GM21381 (cell line): ENCODE data around the gene PRIM1.
"Not testable (repeated sequence)": the region's sequence is repeated elsewhere in the genome, so short reads cannot be mapped to it uniquely, and the experiment has no call there.

Source experiments
- ATAC-seq: cut with Tn5 transposase; IDR thresholded peaks from one replicate; pipeline ENCODE4 v1.9.1; 2021; ENCODE audit warnings: mild to moderate bottlenecking, moderate library complexity; ENCODE audit not compliant: unreplicated experiment

PRIM1 gene

DNA sequence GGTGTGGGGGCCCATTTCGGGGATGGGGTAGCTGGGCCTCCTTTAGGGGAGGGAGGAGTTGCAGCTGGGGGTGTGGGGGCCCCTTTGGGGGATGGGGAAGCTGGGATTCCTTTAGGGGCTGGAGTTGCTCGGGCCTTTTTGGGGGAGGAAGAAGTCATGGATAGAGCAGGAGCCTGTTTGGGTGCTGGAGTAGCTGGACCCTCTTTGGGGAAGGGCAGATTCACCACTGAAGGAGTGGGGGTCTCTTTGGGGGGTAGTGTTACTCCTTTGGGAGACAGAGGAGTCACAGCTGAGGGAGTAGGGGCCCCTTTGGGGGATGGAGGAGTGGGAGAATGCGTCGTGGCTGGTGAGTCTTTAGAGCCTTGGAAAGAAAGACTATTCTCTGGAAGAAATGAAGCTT, 33.5 kb downstream of the PRIM1 start:
- ATAC-seq, result no peak

- no peak for ATAC-seq
Observed at GRCh38 chr12:56718149-56718548, 34.0 kb downstream of the PRIM1 start.

DNA sequence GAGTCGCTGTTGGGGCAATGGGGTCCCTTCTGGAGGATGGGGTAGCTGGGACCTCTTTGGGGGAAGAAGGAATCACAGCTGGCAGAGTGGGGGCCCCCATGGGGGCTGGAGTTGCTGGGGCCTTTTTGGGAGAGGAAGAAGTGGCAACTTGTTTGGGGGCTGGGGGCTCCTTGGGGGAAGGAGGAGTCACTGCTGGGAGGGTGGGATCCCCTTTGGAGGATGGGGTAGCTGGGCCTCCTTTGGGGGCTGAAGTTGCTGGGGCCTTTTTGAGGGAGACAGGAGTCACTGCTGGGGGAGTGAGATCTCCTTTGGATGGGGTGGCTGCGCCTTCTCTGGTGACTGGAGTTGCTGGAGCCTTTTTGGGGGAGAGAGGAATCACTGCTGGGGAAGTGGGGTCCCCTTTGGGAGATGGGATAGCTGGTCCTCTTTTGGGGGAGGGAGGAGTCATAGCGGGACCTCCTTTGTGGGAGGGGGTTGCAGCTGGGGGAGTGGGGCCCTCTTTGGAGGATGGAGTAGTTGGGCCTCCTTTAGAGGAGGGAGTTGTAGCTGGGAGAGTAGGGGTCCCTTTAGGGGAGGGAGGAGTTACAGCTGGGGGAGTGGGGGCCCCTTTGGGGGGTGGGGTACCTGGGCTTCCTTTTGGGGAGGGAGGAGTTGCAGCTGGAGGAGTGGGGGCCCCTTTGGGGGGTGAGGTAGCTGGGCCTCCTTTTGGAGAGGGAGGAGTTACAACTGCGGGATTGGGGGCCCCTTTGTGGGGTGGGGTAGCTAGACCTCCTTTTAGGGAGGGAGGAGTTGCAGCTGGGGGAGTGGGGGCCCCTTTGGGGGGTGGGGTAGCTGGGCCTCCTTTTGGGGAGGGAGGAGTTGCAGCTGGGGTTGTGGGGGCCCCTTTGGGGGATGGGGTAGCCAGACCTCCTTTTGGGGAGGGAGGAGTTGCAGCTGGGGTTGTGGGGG, 34.9 kb downstream of the PRIM1 start:
- ATAC-seq, result no peak

DNA sequence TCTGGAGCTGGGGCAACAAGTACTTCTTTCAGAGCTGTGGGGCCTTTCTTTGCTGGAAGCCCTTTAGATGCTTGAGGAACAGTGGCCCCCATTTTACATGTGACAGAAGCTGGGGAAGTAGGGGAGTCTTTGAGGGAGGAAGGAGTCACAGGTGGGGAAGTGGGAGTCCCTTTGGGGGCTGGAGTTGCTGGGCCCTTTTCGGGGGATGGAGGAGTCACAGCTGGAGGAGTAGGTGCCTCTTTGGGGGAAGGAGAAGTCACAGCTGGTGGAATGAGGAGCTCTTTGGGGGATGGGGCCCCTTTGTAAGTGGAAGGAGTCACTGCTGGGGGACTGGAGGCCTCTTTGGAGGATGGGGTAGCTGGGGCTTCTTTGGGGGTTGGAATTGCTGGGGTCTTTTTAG, 35.7 kb downstream of the PRIM1 start:
- ATAC-seq, result no peak

DNA sequence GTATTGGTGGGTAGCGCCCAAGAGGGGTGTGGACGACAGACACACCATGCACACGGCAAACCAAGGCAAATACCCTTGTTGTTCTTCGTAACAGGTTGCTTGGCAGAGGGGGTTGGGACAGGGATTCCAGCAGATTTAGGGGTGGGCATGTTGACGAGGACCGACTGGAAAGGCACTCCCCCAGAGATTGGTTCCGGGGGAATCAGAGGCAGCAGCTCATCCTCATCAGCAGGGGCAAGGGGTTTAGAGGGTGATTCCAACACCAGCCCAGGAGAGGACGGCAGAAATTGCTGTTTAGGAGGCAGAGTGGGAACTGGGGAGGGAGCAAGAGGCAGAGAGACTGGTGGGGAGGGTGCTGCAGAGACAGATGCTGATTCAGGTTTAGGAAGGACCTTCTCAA, 36.3 kb downstream of the PRIM1 start:
- ATAC-seq, result no peak

- ATAC-seq, result no peak
Observed at GRCh38 chr12:56714431-56714929, 37.6 kb downstream of the PRIM1 start.

- no peak for ATAC-seq
Observed at GRCh38 chr12:56713345-56713744, 38.8 kb downstream of the PRIM1 start.

- ATAC-seq, result no peak
Observed at GRCh38 chr12:56709759-56710376, 42.3 kb downstream of the PRIM1 start.

DNA sequence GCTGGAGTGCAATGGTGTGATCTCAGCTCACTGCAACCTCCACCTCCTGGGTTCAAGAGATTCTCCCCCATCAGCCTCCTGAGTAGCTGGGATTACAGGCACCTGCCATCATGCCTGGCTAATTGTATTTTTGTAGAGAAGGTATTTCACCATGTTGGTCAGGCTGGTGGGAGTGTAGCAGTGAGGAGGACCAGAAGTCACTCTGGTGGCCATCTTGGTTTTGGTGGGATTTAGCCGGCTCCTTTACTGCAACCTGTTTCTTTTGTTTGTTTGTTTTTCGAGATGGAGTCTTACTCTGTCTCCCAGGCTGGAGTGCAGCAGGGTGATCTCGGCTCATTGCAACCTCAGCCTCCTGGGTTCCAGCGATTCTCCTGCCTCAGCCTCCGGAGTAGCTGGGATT, 47.6 kb downstream of the PRIM1 start:
- not testable (repeated sequence) for ATAC-seq

DNA sequence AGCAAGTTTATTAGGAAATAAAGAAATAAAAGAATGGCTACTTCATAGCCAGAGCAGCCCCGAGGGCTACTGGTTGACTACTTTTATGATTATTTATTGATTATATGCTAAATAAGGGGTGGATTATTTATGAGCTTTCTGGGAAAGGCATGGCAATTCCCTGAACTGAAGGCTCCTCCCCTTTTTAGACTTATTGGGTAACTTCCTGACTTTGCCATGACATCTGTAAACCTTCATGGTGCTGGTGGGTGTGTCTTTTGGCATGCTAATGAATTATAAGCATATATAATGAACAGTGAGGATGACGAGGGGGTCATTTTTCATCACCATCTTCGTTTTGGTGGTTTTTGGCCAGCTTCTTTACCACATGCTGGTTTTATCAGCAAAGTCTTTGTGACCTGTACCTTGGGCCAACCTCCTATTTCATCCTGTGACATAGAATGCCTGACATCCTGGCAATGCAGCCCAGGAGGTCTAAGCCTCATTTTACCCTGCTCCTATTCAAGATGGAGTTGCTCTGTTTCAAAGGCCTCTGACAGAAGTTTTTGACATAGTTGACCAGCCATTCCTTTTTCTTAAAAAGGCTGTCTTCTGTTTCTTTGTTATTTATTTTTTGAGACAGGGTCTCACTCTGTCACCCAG, 53.0 kb downstream of the PRIM1 start:
- ATAC-seq, result no peak

GRCh38 chr12:56695327-56696101, 56.6 kb downstream of the PRIM1 start:
- ATAC-seq, result no peak

DNA sequence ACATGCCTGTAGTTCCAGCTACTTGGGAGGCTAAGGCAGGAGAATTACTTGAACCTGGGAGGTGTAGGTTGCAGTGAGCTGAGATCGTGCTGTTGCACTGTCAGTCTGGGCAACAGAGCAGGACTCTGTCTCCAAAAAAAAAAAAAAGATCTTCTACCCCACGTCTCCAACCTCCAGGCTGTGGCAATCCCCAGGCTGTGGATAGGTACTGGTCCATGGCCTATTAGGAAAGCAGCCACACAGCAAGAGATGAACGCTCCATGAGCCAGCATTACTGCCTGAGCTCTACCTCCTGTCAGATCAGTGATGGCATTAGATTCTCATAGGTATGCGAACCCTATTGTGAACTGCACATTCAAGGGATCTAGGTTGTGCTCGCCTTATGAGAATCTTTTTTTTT, 58.0 kb downstream of the PRIM1 start:
- ATAC-seq, result no peak

- ATAC-seq, result no peak
Observed at GRCh38 chr12:56688846-56689109, 63.3 kb downstream of the PRIM1 start.

DNA sequence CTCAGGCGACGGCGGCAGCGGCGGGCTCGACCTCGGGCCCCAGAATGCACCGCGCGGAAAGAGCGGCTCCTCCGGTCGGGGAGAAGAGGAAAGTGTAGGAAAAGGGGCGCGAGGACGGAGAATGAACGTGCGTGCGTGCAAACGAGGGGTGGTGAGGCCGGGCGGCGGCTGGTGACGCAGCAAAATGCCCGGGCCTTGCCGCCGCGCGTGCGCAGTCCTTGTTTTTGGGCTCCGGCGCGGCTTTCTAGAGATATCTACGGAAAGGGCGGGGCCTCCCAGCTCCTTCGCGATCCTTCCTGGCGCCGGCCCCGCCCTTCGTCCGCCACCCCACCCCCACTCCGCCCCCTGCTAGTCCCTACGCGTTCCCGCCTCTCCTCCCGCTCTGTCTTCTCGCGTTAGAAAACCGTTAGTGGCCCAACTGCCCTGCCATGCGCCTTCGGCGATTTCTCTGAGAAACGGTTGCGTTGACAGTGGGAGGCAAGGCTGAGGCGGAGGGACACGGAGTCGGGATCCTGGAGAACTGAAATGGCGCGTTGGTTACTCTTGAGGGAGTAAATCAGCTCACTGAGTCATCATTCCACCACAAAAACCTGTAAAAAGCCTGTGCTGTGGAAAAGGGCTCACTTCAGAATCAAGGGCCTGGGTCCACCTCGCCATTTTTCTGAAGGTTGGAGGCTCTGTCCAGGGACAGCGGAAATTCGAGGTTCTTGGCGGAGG, 63.8 kb downstream of the PRIM1 start, which contains the start of gene PTGES3:
PTGES3 (minus strand) TSS at position 156 of the 717 bp plus-strand sequence. CDS start 285 bp downstream, outside the sequence.
- ATAC-seq, result peak; percentile 63

DNA sequence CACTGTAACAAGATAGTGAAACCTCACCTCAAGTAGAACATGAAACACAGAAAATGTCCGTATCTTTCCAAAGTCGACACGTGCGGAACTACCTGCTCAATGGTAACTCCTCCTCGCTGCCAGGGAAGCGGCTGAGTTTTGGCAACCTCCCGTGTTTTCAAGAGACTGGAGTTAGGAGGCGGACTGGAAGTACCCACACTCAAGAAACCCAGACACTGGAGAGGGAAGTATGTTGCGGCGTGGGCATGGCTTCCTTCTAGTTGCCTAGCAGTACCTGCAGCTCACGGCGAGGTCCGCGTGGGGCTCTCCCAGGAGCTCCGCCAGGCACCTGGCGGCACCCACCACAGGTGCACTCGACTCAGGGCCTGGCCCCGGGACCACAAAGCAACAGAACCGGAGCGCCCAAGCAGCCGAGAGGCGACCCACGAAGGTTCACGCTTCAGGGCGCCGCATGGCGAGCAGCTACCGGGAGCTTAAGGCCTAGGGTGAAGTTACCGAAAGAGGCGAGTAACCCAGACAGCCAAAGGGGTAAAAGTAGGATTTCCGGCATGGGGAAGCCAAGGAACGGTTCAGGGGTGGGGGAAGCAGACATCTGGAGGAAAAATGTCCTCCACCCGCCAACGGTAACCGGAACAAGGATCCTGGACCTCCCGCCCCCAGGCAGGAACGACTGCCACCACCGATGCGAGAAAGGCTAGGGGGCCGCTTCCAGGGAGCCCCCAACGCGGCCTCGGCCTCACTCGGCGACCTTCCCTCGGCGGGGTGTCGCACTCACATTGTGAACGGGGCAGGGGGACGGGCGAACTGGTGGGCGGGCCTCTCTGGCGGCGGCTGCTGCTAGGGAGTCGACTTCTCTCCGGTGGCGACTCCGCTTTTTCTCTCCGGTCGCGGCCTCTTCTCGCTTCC, 64.6 kb downstream of the PRIM1 start:
- ATAC-seq, result peak; percentile 30

DNA sequence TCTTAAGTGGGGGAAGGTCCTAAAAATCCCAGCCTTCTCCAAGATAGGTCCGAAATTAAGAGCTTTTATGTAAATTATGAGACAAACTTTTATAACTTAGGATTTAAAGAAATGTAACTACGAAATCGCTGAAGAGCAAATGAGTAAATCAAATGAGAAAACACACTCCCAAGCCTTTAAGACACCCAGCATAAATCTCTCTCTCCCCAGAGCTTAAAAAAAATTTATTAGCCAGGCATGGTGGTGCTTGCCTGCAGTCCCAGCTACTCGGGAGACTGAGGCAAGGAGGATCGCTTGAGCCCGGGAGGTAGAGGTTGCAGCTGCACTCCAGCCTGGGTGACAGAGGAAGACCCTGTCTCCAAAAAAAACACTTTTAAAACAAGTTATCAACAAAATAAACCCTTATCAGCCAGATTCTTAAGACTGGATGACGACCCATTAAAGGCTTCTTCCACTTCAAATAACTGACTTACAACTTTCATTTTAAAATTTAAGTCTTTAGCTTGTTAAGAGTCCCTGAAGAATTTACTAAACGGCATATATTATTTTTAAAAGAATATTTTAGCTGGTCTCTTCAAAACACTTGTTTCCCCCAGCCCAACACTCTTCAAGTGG, 67.3 kb downstream of the PRIM1 start:
- ATAC-seq, result no peak

DNA sequence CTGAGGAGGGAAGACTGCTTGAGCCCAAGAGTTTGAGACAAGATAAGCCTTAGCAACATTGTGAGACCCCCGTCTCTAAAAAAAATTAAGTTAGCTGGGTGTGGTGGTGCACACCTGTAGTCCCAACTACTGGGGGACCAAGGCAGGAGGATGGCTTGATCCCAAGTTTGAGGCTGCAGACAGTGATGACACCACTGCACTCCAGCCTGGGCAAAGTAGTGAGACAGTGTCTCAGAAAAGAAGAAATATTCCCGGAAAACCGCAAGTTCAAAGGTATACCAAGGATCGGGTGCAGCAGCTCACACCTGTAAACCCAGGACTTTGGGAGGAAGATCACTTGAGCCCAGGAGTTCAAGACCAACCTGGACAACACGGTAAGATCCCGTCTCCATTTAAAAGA, 69.8 kb downstream of the PRIM1 start:
- ATAC-seq, result no peak
